Omental fat pad (tissue), 4 donors: ENCODE measurements around the gene KCNMB4. TPM values are rescaled to one million over a fixed set of nuclear protein-coding genes. Genes with fewer than 3 reads are reported as not detected.

Source experiments
- ATAC-seq: fragments of 150-250 bp; one replicate; pipeline ENCODE4 v1.9.1; 2016; ENCODE audit warnings: mild to moderate bottlenecking, moderate library complexity; ENCODE audit not compliant: low FRiP score
- DNase-seq: peaks from one replicate; pipeline ENCODE4 v3.0.0-alpha.2; 2019; ENCODE audit warnings: low spot score
- total RNA-seq, 4 donors: library from RNA; depleted of rRNA; stranded (reverse); fragments of >200 nt; gene quantifications; one replicate each; pipeline ENCODE4 v1.1.0, GENCODE V29; 2016
- TF ChIP-seq, protein P1 (sequence below), 3 donors: fragments of 450-650 bp; IDR thresholded peaks; one replicate each; pipeline ENCODE4 v1.5.1; 2016 to 2017; ENCODE audit warnings: antibody characterized with exemption in 3 of 3, mild to moderate bottlenecking in 3 of 3, moderate library complexity in 2 of 3

The KCNMB4 gene
- total RNA-seq, 4 donors from 2014 or later: 1.3 to 4.4 (median 2.1) TPM

DNA sequence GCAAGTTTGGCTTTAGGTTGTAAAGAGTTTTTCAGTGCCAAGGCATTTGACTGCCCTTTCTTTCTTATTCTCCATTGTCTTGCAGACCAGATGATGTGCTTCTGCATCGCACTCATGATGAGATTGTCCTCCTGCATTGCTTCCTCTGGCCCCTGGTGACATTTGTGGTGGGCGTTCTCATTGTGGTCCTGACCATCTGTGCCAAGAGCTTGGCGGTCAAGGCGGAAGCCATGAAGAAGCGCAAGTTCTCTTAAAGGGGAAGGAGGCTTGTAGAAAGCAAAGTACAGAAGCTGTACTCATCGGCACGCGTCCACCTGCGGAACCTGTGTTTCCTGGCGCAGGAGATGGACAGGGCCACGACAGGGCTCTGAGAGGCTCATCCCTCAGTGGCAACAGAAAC, 64.3 kb downstream of the KCNMB4 start:
- TF ChIP-seq, protein P1, sequence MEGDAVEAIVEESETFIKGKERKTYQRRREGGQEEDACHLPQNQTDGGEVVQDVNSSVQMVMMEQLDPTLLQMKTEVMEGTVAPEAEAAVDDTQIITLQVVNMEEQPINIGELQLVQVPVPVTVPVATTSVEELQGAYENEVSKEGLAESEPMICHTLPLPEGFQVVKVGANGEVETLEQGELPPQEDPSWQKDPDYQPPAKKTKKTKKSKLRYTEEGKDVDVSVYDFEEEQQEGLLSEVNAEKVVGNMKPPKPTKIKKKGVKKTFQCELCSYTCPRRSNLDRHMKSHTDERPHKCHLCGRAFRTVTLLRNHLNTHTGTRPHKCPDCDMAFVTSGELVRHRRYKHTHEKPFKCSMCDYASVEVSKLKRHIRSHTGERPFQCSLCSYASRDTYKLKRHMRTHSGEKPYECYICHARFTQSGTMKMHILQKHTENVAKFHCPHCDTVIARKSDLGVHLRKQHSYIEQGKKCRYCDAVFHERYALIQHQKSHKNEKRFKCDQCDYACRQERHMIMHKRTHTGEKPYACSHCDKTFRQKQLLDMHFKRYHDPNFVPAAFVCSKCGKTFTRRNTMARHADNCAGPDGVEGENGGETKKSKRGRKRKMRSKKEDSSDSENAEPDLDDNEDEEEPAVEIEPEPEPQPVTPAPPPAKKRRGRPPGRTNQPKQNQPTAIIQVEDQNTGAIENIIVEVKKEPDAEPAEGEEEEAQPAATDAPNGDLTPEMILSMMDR (IDR thresholded peaks at IDR 0.05): no peak
- no peak for ATAC-seq
- no peak for DNase-seq

DNA sequence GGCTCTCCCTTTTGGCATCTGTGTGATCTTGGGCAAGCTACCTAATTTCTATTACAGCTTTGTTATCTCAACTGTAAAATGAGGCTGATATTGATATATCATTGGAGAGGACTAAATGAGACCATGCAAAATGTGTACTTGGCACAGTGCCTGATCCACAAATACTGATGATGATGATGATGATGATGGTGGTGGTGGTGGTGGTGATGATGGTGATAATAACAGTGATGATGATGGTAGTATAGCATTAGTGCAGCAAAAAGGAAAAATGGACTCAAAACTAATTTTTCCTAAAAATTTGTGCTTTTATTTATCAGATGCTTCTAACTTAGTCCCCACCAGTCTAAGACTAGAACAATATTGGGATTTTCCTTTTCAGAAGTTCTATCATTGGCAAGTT, 70.7 kb downstream of the KCNMB4 start:
- DNase-seq (no peak), ATAC-seq (no peak)
- TF ChIP-seq, protein P1 (IDR thresholded peaks at IDR 0.05): no peak

DNA sequence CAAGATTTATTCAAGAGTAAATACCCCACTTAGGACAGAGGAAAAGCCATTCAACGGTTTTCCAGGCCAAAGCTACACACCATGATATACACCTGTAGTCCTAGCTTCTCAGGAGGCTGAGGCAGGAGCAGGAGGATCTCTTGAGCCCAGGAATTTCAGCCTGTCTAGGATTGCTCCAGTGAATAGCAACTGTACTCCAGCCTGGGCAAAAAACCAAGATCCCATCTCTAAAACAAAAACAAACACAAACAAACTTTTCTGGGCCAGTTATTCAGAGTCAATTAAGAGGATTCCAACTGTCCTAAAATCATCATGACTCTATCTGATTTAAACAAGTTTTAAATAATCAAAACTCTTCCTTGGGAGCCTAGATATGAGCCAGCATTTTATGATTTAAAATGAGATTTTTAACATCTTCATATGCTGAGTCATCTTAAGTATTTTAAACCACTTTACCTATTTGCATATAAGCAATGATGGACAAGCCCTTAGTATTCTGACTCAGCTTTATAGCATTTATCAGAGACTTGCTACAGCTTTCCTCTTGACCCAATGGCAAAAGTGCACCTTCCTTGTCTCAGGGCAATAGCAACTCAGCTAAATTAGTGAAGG, 77.1 kb downstream of the KCNMB4 start:
- DNase-seq (no peak), ATAC-seq (no peak)
- TF ChIP-seq, protein P1 (IDR thresholded peaks at IDR 0.05): no peak

DNA sequence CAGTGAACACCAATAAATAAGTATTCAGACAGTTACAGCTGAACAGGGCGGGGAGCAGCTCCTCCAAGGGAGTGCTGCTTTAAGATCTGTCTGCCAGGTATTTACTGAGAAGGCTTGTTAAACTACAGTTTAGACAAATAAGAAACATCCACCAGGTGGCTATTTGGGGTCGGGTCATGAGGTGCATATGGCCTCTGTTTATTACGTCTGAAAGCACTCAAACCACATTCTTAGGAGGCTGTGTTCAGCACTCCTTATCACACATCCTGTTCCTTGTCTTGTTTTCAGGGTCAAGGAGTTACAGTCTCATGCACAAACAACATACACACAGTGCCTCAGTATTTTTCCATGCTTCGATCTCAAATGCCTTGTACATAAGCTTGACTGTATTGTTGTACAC, 78.8 kb downstream of the KCNMB4 start:
- DNase-seq (no peak), ATAC-seq (no peak)

DNA sequence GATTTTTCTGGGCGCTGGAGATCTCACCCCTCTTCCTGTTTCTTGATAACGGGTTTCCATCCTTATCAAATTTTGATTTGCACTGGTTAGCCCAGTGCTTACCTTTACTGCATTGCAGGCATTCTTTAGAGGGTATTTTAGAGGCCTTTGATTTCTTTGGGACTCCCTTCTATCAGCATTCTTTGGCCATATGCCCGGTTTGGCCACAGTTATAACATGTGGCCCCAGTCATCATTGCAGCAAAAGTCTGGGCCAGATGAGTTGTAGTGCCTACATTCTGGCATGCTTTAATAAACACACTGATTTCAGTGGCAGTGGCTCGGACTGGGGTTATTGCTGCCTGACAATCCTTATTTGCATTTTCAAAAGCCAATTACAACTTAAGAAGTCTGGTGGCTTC, 82.3 kb downstream of the KCNMB4 start:
- no peak for ATAC-seq
- TF ChIP-seq, protein P1 (IDR thresholded peaks at IDR 0.05): no peak
- no peak for DNase-seq

More for the DNA sequence above, 78.8 kb downstream of the KCNMB4 start:
- TF ChIP-seq, protein P1 (IDR thresholded peaks at IDR 0.05): no peak

DNA sequence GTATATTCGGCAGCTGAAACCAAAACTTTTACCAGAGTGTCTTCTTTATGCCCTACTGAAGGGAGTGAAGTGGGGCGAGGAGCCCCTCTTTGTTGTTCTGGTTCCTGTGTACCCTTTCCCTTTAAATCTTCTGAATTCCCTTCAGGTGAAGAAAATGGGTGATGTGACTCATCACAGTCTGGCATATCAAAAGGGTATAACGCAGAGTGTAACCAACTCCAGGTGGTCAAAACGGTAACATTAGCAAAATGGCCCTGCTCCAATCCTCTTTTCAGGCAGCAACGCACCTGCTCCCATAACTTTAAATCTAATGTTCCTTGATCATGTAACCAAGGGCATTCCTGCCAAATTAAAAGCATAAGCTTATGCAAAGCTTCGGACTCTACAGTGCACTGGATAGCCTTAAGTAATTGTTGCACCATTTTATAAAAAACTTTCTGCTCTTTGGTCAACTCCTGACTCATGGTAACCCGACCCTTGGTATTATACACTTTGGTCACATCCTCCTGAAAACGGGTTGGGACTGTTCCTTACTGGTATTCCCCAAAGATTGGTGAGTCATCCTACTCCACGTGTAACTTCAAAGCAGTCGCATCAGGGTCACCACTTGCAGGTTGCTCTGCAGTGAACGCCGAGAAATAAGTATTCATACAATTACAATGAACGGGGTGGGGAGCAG, 83.1 kb downstream of the KCNMB4 start:
- ATAC-seq (no peak), DNase-seq (no peak)
- TF ChIP-seq, protein P1 (IDR thresholded peaks at IDR 0.05): no peak
